BJ (cell line): ENCODE results near the gene TEDC2. TPM values are rescaled to one million over a fixed set of nuclear protein-coding genes. Genes with fewer than 3 reads are reported as not detected.
A peak's percentile ranks its signal among the peaks of the same experiment; 100 is the strongest.

Experiments
- CTCF ChIA-PET: fragments of 350-600 bp; formaldehyde crosslinking; extraction: SDS; loops from one replicate; lab custom pipeline; 2021; ENCODE audit warnings: antibody characterized with exemption, inconsistent platforms; lab: Yijun Ruan, JAX
- POLR2A ChIA-PET: fragments of 300-600 bp; sonication (Branson Sonifier 250); formaldehyde crosslinking; extraction: SDS; loops from one replicate; lab custom pipeline; 2021; ENCODE audit warnings: antibody characterized with exemption; lab: Charles Lee
- DNase-seq: peaks from one replicate; pipeline ENCODE4 v3.0.0-alpha.2; 2011; ENCODE audit warnings: low read depth
- H3K27me3 ChIP-seq: 2 replicates; pipeline ENCODE4 v1.6.0; 2011; ENCODE audit warnings: low read length; ENCODE audit not compliant: control insufficient read depth, insufficient read depth
- H3K36me3 ChIP-seq: 2 replicates; pipeline ENCODE4 v1.5.1; 2011; ENCODE audit warnings: low read length; ENCODE audit not compliant: control insufficient read depth, insufficient read depth
- H3K4me3 ChIP-seq: 2 replicates; pipeline ENCODE4 v1.5.1; 2011; ENCODE audit warnings: low read depth, mild to moderate bottlenecking, control low read depth, low read length
- polyA plus RNA-seq: library from polyadenylated mRNA; depleted of rRNA; stranded (reverse); fragments of >200 nt; gene quantifications from 2 replicates; pipeline ENCODE4 v1.2.3, GENCODE V29; 2011
- TF ChIP-seq, protein P1 (sequence below): IDR thresholded peaks from 2 replicates; pipeline ENCODE4 v1.5.1; 2011; ENCODE audit warnings: low read depth, mild to moderate bottlenecking, control low read depth, inconsistent platforms, low read length, moderate library complexity; ENCODE audit not compliant: insufficient read depth

TEDC2 gene
- polyA plus RNA-seq, 1 experiment: 3.7 TPM

GRCh38 chr16:2482249-2482648, 22.3 kb downstream of the TEDC2 start:
- TF ChIP-seq, protein P1, sequence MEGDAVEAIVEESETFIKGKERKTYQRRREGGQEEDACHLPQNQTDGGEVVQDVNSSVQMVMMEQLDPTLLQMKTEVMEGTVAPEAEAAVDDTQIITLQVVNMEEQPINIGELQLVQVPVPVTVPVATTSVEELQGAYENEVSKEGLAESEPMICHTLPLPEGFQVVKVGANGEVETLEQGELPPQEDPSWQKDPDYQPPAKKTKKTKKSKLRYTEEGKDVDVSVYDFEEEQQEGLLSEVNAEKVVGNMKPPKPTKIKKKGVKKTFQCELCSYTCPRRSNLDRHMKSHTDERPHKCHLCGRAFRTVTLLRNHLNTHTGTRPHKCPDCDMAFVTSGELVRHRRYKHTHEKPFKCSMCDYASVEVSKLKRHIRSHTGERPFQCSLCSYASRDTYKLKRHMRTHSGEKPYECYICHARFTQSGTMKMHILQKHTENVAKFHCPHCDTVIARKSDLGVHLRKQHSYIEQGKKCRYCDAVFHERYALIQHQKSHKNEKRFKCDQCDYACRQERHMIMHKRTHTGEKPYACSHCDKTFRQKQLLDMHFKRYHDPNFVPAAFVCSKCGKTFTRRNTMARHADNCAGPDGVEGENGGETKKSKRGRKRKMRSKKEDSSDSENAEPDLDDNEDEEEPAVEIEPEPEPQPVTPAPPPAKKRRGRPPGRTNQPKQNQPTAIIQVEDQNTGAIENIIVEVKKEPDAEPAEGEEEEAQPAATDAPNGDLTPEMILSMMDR: no peak
- ChIA-PET CTCF (interaction anchor here (1.1 to 8.3 kb wide), 4 partner anchors 9 to 59 kb away, joined by 4 to 63 read pairs (median 4); no protein-coding TSS in a partner anchor), POLR2A (interaction anchor here (0.6 kb wide), 1 partner anchor 213 kb away, joined by 9 read pairs; no protein-coding TSS in a partner anchor)
- no peak for DNase-seq
- no peaks in the 10 kb centered on the region for H3K27me3 ChIP-seq
- H3K4me3 ChIP-seq: no peak overlapping the region
- H3K36me3 ChIP-seq: peaks cover 7% of the 10 kb centered on the region

GRCh38 chr16:2482708-2483534, 23.0 kb downstream of the TEDC2 start:
- CTCF ChIA-PET: interaction anchor here (0.6 to 8.3 kb wide), 7 partner anchors 10 to 442 kb away, joined by 3 to 63 read pairs (median 4); partner anchors contain the start of gene NTN3
- TF ChIP-seq, protein P1: no peak
- DNase-seq: no peak
- peak overlapping the region; percentile 40 for H3K4me3 ChIP-seq
- H3K36me3 ChIP-seq: peaks cover 7% of the 10 kb centered on the region
- POLR2A ChIA-PET: interaction anchor here (0.6 kb wide), 1 partner anchor 214 kb away, joined by 9 read pairs; no protein-coding TSS in a partner anchor
- H3K27me3 ChIP-seq: no peaks in the 10 kb centered on the region

DNA sequence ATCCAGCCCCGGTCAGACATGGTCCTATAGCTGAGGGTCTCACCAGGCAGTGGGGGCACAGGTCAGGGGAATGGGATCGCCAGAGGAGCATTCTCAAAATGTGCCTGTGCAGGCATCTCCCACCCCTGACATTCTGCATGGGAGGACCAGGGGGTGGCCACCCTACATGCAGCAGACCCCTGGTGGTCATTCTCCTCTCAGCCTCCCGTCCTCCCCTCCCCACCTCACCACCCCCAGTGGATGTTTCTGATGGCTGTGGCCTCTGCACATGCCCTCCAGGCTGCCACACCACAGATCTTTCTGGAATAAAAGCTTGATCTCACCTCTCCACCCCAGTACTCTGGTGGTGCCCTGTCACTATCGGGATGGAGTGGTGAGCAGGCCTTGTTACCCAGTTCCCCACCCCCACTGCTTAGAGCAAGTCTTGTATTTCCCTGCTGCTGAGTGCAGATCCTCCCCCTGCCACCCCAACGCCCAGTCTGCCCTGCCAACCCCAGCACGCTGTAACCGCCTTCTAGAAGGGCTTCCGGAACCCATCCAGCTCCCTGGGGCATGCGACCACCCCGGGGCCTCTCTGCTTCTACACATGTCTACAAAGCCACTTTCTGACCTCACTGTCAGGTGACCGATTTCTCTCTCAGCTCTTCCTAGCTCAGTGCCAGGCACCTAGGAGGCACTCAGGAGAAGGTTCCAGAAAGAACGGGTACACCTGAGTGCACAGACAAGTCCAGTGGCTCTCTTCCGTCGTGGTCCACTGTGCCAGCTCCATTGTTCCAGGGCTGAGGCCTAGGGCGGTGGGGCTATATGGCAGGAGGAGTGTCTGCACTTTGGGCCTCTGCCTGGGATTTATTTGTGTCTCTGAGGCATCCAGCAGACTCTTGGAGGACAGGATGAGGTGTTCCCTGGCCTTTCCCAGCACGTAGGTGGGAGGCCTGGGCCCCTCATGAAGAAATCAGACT, 24.3 kb downstream of the TEDC2 start:
- POLR2A ChIA-PET: no interaction called here
- H3K4me3 ChIP-seq: no peak overlapping the region
- CTCF ChIA-PET: interaction anchor here (0.9 to 8.3 kb wide), 3 partner anchors 17 to 54 kb away, joined by 3 to 63 read pairs (median 4); no protein-coding TSS in a partner anchor
- H3K36me3 ChIP-seq: peaks cover 7% of the 10 kb centered on the region
- no peaks in the 10 kb centered on the region for H3K27me3 ChIP-seq
- TF ChIP-seq, protein P1: no peak
- no peak for DNase-seq

- Histone ChIP-seq H3K27me3 (no peaks in the 10 kb centered on the region), H3K4me3 (no peak overlapping the region), H3K36me3 (peaks cover 5% of the 10 kb centered on the region)
- ChIA-PET CTCF (interaction anchor here (0.8 to 8.3 kb wide), 4 partner anchors 16 to 62 kb away, joined by 3 to 63 read pairs (median 4); no protein-coding TSS in a partner anchor), POLR2A (no interaction called here)
- TF ChIP-seq, protein P1: no peak
- DNase-seq: no peak
Observed at GRCh38 chr16:2484898-2485508, 25.1 kb downstream of the TEDC2 start.
